SK-N-DZ (cell line): ENCODE data around the gene KRT85.
A peak's percentile ranks its signal among the peaks of the same experiment; 100 is the strongest.

ENCODE experiments used
- DNase-seq: peaks from one replicate; pipeline ENCODE4 v3.0.0-alpha.2; 2015; ENCODE audit warnings: low spot score

The KRT85 gene

GRCh38 chr12:52394836-52395405 lies 27.6 kb upstream of the KRT85 start:
- DNase-seq: no peak

DNA sequence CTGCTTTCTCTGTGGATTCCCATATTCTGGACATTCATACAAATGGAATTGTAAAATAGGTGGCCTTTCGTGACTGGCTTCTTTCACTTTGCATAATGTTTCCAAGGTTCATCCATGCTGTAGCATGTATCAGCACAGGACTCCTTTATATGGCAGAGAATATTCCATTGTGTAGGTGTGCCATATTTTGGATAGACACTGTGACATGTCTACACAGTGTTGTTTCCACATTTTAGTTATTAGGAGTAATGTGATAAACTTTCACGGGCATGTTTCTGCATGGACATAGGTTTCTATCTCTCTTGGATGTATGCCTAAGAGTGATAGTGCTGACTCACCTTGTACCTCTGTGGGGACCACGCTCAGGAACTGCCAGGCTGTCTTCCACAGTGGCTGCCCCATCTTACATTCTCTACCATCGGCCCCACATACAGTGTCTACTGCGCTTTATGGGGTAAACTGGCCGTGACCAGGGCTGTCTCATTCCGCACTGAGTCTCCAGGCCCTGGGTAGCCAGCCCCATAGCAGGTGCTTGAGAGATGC lies 25.3 kb upstream of the KRT85 start:
- no peak for DNase-seq

DNA sequence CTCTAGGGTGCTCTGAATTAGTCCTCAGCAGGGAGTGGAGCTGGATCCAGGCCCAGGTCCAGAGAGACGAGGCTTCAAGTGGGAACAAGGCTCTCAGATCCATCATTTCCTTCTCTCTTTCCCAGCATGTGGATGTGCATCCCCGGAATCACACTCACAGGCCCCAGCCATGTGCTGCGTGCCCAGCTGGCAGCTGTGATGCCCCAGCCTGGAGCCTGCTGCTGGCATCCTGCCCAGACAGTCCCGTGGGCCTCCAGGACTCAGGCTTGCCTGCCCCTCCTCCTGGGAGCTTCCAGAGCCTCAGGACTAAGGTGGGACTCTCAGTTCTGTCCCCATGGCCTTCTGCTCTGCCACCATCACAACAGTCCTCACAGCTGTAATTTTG lies 24.3 kb upstream of the KRT85 start:
- no peak for DNase-seq

- no peak for DNase-seq
These were observed 23.7 kb upstream of the KRT85 start for GRCh38 chr12:52390739-52391617.

GRCh38 chr12:52389313-52390207 lies 22.3 kb upstream of the KRT85 start:
- DNase-seq: no peak

DNA sequence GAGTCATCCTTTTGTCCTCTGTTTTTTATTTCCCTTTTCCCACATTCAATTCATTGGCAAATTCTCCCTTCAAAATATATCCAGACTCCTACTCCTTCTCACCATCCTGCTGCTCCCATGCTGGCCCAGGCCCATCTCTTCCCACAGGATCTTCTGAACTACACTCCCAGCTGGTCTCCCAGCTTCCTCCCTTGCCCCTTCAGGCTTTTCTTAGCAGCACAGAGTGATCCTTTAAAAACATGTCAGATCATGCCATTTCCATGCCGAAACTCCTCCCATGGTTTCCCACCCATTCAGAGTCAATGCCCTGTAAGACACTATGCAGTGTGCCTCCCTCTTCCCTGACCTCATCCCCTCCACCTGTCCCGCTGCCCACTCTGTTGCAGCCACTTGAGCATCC lies 20.6 kb upstream of the KRT85 start:
- DNase-seq: no peak

- DNase-seq: no peak
These were observed 18.0 kb upstream of the KRT85 start, which contains the start of gene KRT84 for GRCh38 chr12:52385226-52385702. TSS of gene KRT84 (minus strand) at chr12:52385652. CDS start at chr12:52385585, 67 bp downstream.

DNA sequence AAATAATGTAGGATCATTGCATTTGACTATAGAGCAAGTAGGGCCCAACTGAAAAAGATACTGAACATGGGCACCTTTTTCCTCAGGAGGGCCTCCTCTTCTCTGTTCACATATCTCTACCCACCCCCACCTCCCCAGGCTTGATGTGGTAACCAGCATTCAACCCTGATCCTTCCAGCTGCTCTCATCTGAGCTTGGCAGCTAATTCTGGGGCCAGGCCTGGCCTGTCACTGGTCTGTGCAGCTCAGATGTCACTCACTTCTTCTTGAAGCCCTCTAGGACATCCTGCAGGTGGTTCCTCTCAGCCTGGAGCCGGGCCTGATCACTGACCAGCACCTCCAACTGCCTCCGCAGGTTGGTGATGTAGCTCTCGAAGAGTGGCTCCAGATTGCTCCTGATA lies 16.1 kb upstream of the KRT85 start:
- DNase-seq: no peak

GRCh38 chr12:52382854-52383253 lies 15.6 kb upstream of the KRT85 start:
- DNase-seq: no peak

DNA sequence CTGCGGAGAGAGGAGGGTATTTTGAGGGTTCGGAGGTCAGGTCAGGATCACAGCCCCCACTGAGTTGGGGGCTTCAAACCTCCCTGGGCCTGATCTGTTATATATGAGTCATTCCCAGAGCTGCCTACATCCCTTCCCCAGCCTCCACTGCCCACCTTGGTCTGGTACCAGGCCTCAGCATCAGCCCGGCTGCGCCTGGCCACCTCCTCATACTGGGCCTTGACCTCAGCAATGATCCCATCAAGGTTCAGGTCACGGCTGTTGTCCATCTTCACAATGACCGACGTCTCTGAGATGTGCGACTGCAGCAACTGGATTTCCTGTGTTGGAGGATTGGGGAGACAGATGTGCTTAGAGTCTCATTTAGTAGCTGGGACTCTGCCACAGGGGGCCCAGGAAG lies 13.9 kb upstream of the KRT85 start:
- no peak for DNase-seq

DNA sequence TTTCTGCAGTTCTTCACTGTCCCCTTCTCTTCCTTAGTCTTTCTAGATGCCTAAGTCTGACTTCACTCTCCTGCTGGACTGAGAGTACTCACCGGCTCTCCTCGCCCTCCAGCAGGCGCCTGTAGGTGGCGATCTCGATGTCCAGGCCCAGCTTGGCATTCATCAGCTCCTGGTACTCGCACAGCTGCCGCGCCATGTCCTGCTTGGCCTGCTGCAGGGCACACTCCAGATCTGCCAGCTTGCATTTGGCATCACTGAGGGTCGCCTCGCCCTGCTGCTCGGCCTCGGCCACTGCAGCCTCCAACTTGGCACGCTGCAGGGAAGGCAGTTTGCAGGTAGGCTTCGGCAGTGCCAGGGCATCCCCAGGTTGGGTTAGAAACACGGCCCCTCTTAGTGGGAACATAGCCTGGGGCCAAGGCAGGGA lies 13.0 kb upstream of the KRT85 start:
- no peak for DNase-seq

GRCh38 chr12:52379536-52379935 lies 12.3 kb upstream of the KRT85 start:
- DNase-seq: no peak

DNA sequence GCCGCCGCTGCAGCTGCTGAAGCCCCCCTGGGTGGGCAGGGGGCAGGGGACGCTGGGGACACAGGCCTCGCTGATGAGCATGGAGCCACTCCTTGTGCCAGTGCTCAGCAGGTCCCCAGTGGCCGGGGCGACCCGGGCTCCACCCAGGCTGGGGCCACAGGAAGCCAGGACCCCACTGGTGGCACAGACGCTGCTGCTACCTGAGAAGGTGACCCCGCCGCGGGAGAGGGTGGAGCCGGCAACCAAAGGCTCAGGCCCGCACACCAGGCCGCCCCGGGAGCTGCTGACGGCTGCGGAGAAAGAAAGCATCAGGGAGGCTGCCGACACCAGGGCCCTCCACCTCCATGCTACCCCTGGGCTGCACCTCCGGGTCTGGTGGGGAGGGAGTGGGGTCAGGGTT lies 10.8 kb upstream of the KRT85 start:
- no peak for DNase-seq

DNA sequence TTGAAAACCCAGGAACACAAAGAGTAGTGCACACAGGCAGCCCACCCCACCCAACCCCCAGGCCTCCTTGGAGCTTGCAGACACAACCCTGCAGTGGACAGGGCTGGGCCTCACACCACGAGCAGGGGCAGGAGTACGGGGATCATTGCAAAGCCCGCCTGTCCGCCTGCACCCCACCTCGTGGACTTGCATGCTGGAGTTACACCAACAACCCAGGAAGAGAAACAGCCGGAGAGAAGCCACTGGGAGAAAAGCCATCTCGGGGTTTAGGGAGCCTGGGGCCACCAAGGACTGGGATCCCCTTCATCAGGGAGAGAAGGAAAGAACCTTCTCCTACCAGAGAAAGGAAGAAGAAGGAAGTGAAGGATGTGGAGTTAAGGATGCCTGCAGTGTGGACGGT lies 10.0 kb upstream of the KRT85 start:
- no peak for DNase-seq

DNA sequence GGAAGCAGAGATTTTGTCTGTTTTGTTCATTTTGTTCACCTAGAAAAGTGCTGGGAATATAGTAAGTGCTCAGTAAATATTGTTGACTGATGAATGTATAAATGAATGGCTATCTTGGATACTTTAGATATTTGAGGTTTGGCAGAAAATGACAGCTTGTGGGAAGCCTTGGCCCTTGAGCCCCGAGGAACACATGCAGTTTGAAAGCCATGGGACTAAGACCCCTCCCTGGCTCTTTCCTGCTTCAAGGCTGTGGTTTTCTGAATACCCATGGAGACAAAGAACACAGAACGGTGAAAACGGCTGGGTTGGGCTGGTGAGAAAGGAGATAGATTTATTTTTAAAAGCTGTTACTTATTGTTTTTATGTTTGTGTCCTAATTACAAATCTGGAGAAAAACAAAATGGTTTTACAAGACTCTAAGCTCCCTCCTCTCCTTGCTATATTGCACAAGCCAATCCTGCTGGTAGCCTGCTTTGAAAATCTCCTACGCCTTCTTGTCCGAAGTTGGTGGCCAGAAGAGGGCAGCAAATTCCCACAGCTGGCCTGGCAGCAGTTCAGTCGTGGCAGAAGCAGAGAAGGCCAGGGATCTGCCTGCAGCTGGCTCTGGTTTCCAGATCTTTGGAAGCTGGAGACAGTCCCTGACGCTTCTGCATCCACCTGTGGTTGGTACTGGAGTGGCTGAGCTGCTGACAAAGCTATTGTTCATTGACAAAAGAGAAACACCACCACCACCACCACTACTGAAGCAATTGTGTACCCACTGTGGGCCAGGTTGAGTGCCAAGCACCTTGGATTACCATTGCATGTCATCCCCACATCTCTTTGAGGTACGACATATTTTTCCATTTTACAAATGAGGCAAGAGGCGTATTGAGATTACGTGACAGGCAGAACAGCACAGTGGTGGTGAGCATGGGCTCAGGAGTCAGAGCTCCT lies 5.2 kb upstream of the KRT85 start:
- DNase-seq: peak; percentile 43

DNA sequence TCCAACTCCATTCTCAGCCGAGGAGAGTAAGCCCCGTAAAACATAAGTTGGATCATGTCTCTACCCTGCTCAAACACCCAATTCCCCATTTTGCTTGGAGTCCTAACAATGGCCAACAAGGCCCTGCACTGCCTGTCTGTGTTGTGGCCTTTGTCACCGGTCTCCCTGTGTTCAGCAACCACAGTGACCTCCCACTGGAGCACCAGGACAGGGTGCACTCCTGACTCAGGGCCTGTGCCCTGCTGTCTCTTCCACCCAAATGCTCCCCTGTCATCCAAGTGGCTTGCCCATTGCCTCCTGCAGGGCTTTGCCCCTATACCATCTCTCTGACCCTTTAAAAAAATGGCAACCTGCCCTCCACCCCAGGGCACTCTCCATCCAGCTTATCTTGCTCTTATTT lies 4.4 kb upstream of the KRT85 start:
- DNase-seq: no peak

DNA sequence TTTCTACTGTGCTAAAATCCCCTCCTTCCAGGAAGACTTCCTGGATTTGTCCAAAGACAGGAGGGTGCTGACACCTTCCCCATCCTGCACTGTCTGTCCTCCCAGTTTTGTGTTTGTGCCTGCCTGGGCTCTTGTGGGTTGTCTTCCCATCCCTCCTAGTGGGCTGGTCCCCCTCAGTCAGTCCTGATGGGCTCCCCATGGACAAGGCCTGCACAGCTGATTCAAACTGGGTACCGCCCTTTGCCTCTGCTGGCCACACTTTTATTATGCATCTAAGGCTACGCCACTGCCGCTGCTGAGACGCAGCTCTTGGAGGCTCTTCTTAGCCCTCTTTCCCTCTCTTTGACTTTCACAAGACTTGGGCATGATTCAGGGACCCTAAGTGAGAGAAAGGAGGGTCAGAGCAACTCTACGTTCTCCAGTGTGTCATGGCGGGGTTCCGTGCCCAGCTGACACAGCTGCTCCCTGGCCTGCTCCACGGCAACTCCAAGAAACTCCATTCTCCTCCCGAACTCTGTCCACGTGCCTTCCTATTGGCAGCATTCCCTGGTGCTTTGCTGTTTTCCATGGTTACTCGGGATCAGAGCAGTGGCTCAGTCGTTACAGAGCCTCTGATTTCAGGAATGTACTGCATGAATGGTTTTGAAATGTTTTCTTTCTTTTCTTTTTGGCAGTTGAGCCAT lies 3.8 kb upstream of the KRT85 start:
- DNase-seq: no peak

DNA sequence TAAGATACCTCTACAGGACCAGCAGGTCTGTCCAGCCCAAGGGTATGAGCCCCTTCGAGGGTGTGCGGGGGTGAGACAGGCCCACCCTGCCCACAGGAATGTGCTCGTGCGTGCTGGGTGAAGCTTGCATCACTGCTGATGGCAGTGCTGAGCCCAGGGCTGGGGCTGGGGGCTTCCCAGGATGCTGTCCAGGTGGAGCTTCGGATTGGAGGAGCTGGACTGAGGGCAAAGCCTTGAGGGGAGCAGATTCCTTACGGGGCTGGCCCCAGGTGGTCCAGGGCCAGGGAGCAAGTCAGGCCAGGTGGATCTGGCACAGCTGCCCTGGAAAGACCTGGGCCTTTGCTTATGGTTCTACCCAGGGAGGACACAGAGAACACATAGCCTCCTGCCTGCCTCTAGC lies 2.5 kb upstream of the KRT85 start:
- DNase-seq: no peak

GRCh38 chr12:52369211-52369610 lies 1.9 kb upstream of the KRT85 start:
- DNase-seq: no peak

- no peak for DNase-seq
These were observed 1.2 kb upstream of the KRT85 start for GRCh38 chr12:52368508-52368907.
